Immature natural killer cell (primary cell): Measurements from ENCODE around the gene CEBPZOS. TPM values are rescaled to one million over a fixed set of nuclear protein-coding genes. Genes with fewer than 3 reads are reported as not detected.
"Not testable (repeated sequence)": the region's sequence is repeated elsewhere in the genome, so short reads cannot be mapped to it uniquely, and the experiment has no call there.

Experiments used
- DNase-seq, 3 donors: peaks; one replicate each; pipeline ENCODE4 v3.0.0; 2022; ENCODE audit warnings: mixed read lengths in 1 of 3
- H3K27ac Mint-ChIP-seq, 6 donors: one replicate each; pipeline ENCODE4 v1.8.0; 2020; ENCODE audit warnings: mixed read lengths in 6 of 6, mild to moderate bottlenecking in 5 of 6, inconsistent platforms in 4 of 6, moderate library complexity in 3 of 6
- H3K27me3 Mint-ChIP-seq, 3 donors: one replicate each; pipeline ENCODE4 v1.8.0; 2020 to 2021; ENCODE audit warnings: low read depth in 3 of 3, mild to moderate bottlenecking in 3 of 3, mixed read lengths in 3 of 3, moderate library complexity in 3 of 3, inconsistent platforms in 1 of 3
- H3K36me3 Mint-ChIP-seq, 3 donors: one replicate each; pipeline ENCODE4 v1.8.0; 2020; ENCODE audit warnings: mixed read lengths in 3 of 3, inconsistent platforms in 2 of 3, mild to moderate bottlenecking in 2 of 3
- H3K4me1 Mint-ChIP-seq, 2 donors: one replicate each; pipeline ENCODE4 v1.8.0; 2020; ENCODE audit warnings: inconsistent platforms in 2 of 2, mild to moderate bottlenecking in 2 of 2, mixed read lengths in 2 of 2, moderate library complexity in 1 of 2
- H3K4me3 Mint-ChIP-seq, 5 donors: one replicate each; pipeline ENCODE4 v1.8.0; 2020; ENCODE audit warnings: mild to moderate bottlenecking in 5 of 5, mixed read lengths in 5 of 5, inconsistent platforms in 3 of 5, moderate library complexity in 3 of 5
- H3K9me3 Mint-ChIP-seq, 6 donors: one replicate each; pipeline ENCODE4 v1.8.0; 2020; ENCODE audit warnings: mild to moderate bottlenecking in 6 of 6, mixed read lengths in 6 of 6, inconsistent platforms in 4 of 6, moderate library complexity in 3 of 6
- polyA plus RNA-seq, 3 donors: library from polyadenylated mRNA; unstranded; fragments of 300-500 nt; fragmentation: Illumina TruSeq; gene quantifications; one replicate each; pipeline ENCODE4 v1.2.3, GENCODE V29; 2021

Gene CEBPZOS
- polyA plus RNA-seq, 3 donors from 2014 or later: 37.6 to 45.4 (median 44.9) TPM

- Mint-ChIP-seq H3K9me3 (peaks cover 0 to 3% (median 0%) of the 10 kb centered on the region in 6 donors), H3K27me3 (peaks cover 0 to 1% (median under 1%) of the 10 kb centered on the region in 3 donors), H3K4me1 (peaks cover 29 to 81% of the 10 kb centered on the region in 2 donors), H3K36me3 (peaks cover 21 to 47% (median 38%) of the 10 kb centered on the region in 3 donors), H3K27ac (peak overlapping the region; percentile 47 to 87 (median 84)), H3K4me3 (peak overlapping the region; percentile 40 to 67 (median 62))
- peak; percentile 39 to 52 (median 52) for DNase-seq
Observed at GRCh38 chr2:37201766-37202165, 5.5 kb downstream of the CEBPZOS start.

DNA sequence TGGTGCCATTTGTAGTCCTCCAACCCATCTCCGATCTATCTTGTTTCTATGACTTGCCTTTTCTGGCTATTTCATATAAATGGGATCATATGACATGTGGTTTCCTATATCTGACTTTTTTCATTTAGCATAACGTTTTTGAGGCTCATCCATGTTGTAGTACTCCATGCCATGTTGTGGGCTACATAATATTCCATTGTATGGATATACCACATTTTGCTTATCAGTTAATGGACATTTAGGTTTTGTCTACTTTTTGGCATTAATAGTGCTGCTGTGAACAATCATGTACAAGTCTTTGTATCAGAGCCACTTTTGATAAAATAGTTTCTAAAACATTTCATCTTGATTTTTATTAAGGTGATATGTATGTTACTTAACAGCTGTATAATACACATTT is 7.4 kb downstream of the CEBPZOS start:
- peaks cover 0 to 12% (median 8%) of the 10 kb centered on the region in 6 donors for H3K9me3 Mint-ChIP-seq
- H3K4me1 Mint-ChIP-seq: peaks cover 19 to 81% of the 10 kb centered on the region in 2 donors
- no peak overlapping the region for H3K4me3 Mint-ChIP-seq
- H3K27me3 Mint-ChIP-seq: peaks cover 0 to 3% (median 1%) of the 10 kb centered on the region in 3 donors
- peaks cover 41 to 66% (median 58%) of the 10 kb centered on the region in 3 donors for H3K36me3 Mint-ChIP-seq
- no peak for DNase-seq
- peak overlapping the region in 4 of 6 donors; percentile 17 to 82 (median 26) for H3K27ac Mint-ChIP-seq

GRCh38 chr2:37205071-37205661 is 8.9 kb downstream of the CEBPZOS start:
- not testable (repeated sequence) for H3K27me3 Mint-ChIP-seq, DNase-seq, H3K4me3 Mint-ChIP-seq
- peaks cover 16 to 76% of the 10 kb centered on the region in 2 donors for H3K4me1 Mint-ChIP-seq
- H3K9me3 Mint-ChIP-seq: peaks cover 0 to 15% (median 8%) of the 10 kb centered on the region in 6 donors
- peak overlapping the region in 1 of 6 donors; percentile 48 for H3K27ac Mint-ChIP-seq
- H3K36me3 Mint-ChIP-seq: peaks cover 55 to 76% (median 72%) of the 10 kb centered on the region in 3 donors

GRCh38 chr2:37205689-37206341 is 9.5 kb downstream of the CEBPZOS start:
- Mint-ChIP-seq H3K4me3 (no peak overlapping the region), H3K4me1 (peaks cover 12 to 70% of the 10 kb centered on the region in 2 donors), H3K9me3 (peaks cover 0 to 16% (median 8%) of the 10 kb centered on the region in 6 donors), H3K27ac (no peak overlapping the region), H3K36me3 (peaks cover 60 to 81% (median 77%) of the 10 kb centered on the region in 3 donors), H3K27me3 (peaks cover 0 to 5% (median 2%) of the 10 kb centered on the region in 3 donors)
- no peak for DNase-seq

DNA sequence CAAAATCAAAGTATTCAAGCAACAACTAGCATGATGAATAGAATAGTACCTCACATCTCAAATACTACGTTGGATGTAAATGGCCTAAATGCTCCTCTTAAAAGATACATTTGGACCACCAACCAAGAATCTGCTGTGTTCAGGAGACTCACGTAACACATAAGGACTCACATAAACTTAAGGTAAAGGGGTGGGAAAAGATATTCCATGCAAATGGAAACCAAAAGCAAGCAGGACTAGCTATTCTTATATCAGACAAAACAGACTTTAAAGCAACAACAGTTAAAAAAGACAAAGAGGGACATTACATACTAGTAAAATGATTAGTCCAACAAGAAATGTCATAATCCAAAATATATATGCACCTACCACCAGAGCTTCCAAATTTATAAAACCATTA is 10.5 kb downstream of the CEBPZOS start:
- Mint-ChIP-seq H3K9me3 (peaks cover 0 to 16% (median 8%) of the 10 kb centered on the region in 6 donors), H3K4me1 (peaks cover 10 to 61% of the 10 kb centered on the region in 2 donors), H3K36me3 (peaks cover 70 to 86% (median 85%) of the 10 kb centered on the region in 3 donors)
- not testable (repeated sequence) for H3K27ac Mint-ChIP-seq, DNase-seq, H3K4me3 Mint-ChIP-seq, H3K27me3 Mint-ChIP-seq

DNA sequence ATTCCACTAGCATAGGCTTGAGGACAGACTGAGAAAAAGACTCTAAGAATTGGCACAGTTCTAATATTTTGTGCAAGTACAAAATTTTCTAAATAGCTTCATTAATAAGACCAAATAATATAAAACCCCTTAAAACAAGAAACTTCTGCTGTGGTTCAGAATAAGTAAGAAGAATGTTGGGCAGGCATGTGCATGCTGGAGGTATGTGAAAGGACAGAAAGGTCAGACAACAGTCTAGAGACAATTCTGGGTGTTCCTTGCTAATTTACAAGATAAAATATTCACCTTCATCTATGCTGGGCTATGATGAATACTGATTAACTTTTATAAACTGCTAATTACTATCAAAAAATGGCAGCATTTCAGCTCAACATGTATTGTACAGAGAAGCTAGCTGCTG is 14.9 kb downstream of the CEBPZOS start:
- Mint-ChIP-seq H3K4me1 (peaks cover 4 to 26% of the 10 kb centered on the region in 2 donors), H3K27me3 (peaks cover 0 to 5% (median 1%) of the 10 kb centered on the region in 3 donors), H3K4me3 (no peak overlapping the region), H3K27ac (no peak overlapping the region), H3K36me3 (peaks cover 67 to 68% (median 68%) of the 10 kb centered on the region in 3 donors), H3K9me3 (peaks cover 0 to 13% (median 8%) of the 10 kb centered on the region in 6 donors)
- no peak for DNase-seq

DNA sequence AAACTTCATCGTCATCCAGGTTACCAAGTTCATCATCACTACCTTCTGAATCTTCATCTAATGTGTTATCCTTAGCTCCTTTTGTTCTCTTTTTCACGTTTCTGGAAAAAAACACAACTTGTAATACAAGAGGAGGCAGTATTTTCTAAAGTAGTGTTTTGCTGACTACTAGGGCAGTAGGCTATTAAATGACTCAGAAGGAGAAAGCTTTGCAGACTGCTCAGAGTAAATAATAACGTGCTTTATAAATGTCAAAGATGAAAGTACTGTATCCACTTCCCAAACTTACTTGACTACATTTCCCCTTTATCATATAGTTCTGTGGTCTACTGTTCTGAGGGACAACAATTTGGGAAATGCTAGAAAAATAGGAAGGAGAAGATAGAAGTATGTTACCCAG is 15.6 kb downstream of the CEBPZOS start:
- Mint-ChIP-seq H3K27me3 (peaks cover 0 to 3% (median 1%) of the 10 kb centered on the region in 3 donors), H3K36me3 (peaks cover 65 to 68% (median 67%) of the 10 kb centered on the region in 3 donors), H3K9me3 (peaks cover 0 to 13% (median 7%) of the 10 kb centered on the region in 6 donors), H3K4me1 (peaks cover 0 to 21% of the 10 kb centered on the region in 2 donors), H3K27ac (peak overlapping the region in 3 of 6 donors; percentile 1 to 56 (median 2)), H3K4me3 (no peak overlapping the region)
- DNase-seq: no peak

DNA sequence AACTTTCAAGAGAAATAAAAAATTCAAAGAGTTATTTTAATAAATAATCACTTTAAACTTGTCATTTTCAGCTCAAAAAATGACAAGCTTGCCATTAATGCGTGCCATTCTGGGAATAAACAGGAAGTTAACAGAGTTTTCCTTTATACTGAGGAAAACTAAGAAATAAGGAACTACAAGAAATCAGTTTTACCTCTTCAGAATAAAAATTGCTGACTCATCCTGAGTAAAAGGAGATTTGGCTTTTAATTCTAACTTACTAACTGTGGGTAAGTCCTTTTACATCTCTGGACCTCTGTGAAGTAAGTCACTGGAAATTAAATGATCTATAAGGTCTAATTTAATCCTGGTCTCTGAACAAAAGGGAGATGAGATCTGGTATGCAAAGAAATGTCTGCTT is 19.0 kb downstream of the CEBPZOS start:
- Mint-ChIP-seq H3K27ac (no peak overlapping the region), H3K36me3 (peaks cover 32 to 40% (median 34%) of the 10 kb centered on the region in 3 donors), H3K27me3 (peaks cover 0 to 1% (median 0%) of the 10 kb centered on the region in 3 donors), H3K4me3 (no peak overlapping the region), H3K9me3 (peaks cover 0 to 1% (median 0%) of the 10 kb centered on the region in 6 donors), H3K4me1 (no peaks in the 10 kb centered on the region)
- no peak for DNase-seq

DNA sequence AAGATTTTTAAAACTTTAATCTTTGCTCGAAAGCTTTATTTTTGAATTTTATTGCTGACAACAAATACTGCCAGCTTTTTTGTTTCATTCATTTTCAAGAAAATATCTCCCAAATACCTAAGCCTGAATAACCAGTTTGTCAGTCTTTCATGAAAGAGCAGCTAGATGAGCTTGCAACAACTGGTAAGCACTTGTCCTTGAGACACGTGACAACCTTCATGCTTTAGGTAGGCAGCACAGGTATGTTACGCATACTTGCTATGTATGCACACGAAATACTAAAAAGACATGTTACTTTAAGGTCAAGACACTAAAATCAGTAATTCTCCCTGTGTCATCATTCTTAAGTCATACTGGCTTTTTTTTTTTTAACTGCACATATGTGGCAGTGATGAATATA is 22.8 kb downstream of the CEBPZOS start:
- Mint-ChIP-seq H3K36me3 (peaks cover 13 to 37% (median 21%) of the 10 kb centered on the region in 3 donors), H3K27ac (no peak overlapping the region), H3K9me3 (no peaks in the 10 kb centered on the region), H3K4me1 (peaks cover 0 to 16% of the 10 kb centered on the region in 2 donors), H3K27me3 (no peaks in the 10 kb centered on the region), H3K4me3 (no peak overlapping the region)
- no peak for DNase-seq

- H3K27me3 Mint-ChIP-seq: peaks cover 0 to 3% (median 0%) of the 10 kb centered on the region in 3 donors
- peaks cover 5 to 48% of the 10 kb centered on the region in 2 donors for H3K4me1 Mint-ChIP-seq
- H3K27ac Mint-ChIP-seq: peak overlapping the region in 1 of 6 donors; percentile 43
- H3K36me3 Mint-ChIP-seq: peaks cover 13 to 31% (median 22%) of the 10 kb centered on the region in 3 donors
- DNase-seq: no peak
- H3K4me3 Mint-ChIP-seq: no peak overlapping the region
- no peaks in the 10 kb centered on the region for H3K9me3 Mint-ChIP-seq
Observed at GRCh38 chr2:37223131-37223530, 26.8 kb downstream of the CEBPZOS start.

DNA sequence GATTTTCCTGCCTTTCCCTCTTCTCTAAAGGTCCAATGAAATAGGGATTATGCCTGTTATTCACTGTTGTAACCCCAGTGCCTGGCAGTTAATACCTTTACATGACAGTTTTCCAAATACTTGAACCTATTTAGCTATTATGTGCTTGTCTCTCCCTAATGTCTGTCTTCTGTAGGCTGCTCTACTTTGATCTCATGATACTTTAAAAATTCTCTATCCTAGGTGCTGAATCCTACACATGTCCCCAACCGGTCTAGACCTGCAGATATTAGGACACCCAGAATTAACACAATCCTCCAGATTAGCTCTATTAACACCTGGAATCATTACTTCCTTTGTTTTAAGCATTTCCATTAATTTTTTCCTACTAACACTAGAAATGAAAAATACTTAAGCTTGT is 27.8 kb downstream of the CEBPZOS start:
- peaks cover 13 to 28% (median 26%) of the 10 kb centered on the region in 3 donors for H3K36me3 Mint-ChIP-seq
- no peak for DNase-seq
- no peak overlapping the region for H3K4me3 Mint-ChIP-seq
- H3K27ac Mint-ChIP-seq: no peak overlapping the region
- no peaks in the 10 kb centered on the region for H3K9me3 Mint-ChIP-seq
- H3K4me1 Mint-ChIP-seq: peaks cover 7 to 48% of the 10 kb centered on the region in 2 donors
- peaks cover 0 to 3% (median 0%) of the 10 kb centered on the region in 3 donors for H3K27me3 Mint-ChIP-seq

GRCh38 chr2:37225129-37225528 is 28.8 kb downstream of the CEBPZOS start:
- Mint-ChIP-seq H3K36me3 (peaks cover 13 to 26% (median 26%) of the 10 kb centered on the region in 3 donors), H3K27ac (peak overlapping the region in 2 of 6 donors; percentile 42 to 67), H3K4me1 (peaks cover 11 to 48% of the 10 kb centered on the region in 2 donors)
- not testable (repeated sequence) for H3K27me3 Mint-ChIP-seq, H3K9me3 Mint-ChIP-seq, DNase-seq, H3K4me3 Mint-ChIP-seq

DNA sequence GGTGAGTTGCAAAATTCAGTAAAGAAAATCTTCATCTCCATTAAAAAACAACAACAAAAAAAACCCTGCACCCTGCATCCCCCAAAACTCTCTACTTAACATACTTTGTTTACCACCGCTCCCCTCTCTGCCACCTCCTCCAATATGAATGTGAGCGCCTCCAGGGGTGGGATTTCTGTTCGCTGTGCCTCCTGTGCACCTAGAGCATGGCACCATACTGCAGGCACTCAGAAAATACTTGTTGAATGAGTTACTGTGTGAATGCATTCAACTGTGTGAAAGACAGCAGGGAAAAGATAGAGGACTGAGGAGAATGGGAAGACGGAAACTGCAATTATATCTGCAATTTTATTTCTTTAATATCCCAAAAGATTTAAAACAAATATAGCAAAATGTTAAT is 30.6 kb downstream of the CEBPZOS start:
- Mint-ChIP-seq H3K9me3 (no peaks in the 10 kb centered on the region), H3K36me3 (peaks cover 9 to 26% (median 11%) of the 10 kb centered on the region in 3 donors), H3K27ac (no peak overlapping the region), H3K27me3 (peaks cover 0 to 3% (median 0%) of the 10 kb centered on the region in 3 donors), H3K4me3 (no peak overlapping the region), H3K4me1 (peaks cover 11 to 48% of the 10 kb centered on the region in 2 donors)
- DNase-seq: no peak

GRCh38 chr2:37228788-37229187 is 32.5 kb downstream of the CEBPZOS start:
- Mint-ChIP-seq H3K4me1 (peaks cover 11 to 36% of the 10 kb centered on the region in 2 donors), H3K27me3 (peaks cover 0 to 3% (median 0%) of the 10 kb centered on the region in 3 donors), H3K36me3 (peaks cover 7 to 19% (median 9%) of the 10 kb centered on the region in 3 donors), H3K4me3 (no peak overlapping the region), H3K27ac (peak overlapping the region in 1 of 6 donors; percentile 26), H3K9me3 (no peaks in the 10 kb centered on the region)
- no peak for DNase-seq
